Measurements from ENCODE around the gene KCNMA1. TPM values are rescaled to one million over a fixed set of nuclear protein-coding genes. Genes with fewer than 3 reads are reported as not detected.

The KCNMA1 gene
- total RNA-seq, 1 donor from 2014 or later: 30.1 TPM

- H3K9me3 Mint-ChIP-seq: no peaks in the 10 kb centered on the region
- peaks cover 5% of the 10 kb centered on the region for H3K4me1 Mint-ChIP-seq (ENCODE audit: unreplicated experiment)
- H3K27me3 Mint-ChIP-seq: no peaks in the 10 kb centered on the region
- no peak overlapping the region for H3K4me3 Mint-ChIP-seq
- DNase-seq (ENCODE audit: extremely low spot score, unreplicated experiment): no peak
- TF ChIP-seq CTCF (conservative IDR thresholded peaks at IDR 0.05): no peak
- H3K27ac Mint-ChIP-seq: no peak overlapping the region
- H3K36me3 Mint-ChIP-seq: no peaks in the 10 kb centered on the region
Measured at GRCh38 chr10:77433546-77433945, 204.1 kb downstream of the KCNMA1 start.

GRCh38 chr10:77431980-77432797, 205.4 kb downstream of the KCNMA1 start:
- Mint-ChIP-seq H3K36me3 (no peaks in the 10 kb centered on the region), H3K4me3 (no peak overlapping the region), H3K4me1 (ENCODE audit: unreplicated experiment) (peaks cover 4% of the 10 kb centered on the region), H3K27me3 (no peaks in the 10 kb centered on the region), H3K27ac (no peak overlapping the region), H3K9me3 (no peaks in the 10 kb centered on the region)
- no peak for TF ChIP-seq CTCF (conservative IDR thresholded peaks at IDR 0.05)
- no peak for DNase-seq (ENCODE audit: extremely low spot score, unreplicated experiment)

GRCh38 chr10:77431209-77431611, 206.4 kb downstream of the KCNMA1 start:
- Mint-ChIP-seq H3K27me3 (no peaks in the 10 kb centered on the region), H3K27ac (no peak overlapping the region), H3K4me3 (no peak overlapping the region), H3K36me3 (no peaks in the 10 kb centered on the region), H3K9me3 (no peaks in the 10 kb centered on the region), H3K4me1 (ENCODE audit: unreplicated experiment) (no peaks in the 10 kb centered on the region)
- no peak for TF ChIP-seq CTCF (conservative IDR thresholded peaks at IDR 0.05)
- DNase-seq (ENCODE audit: extremely low spot score, unreplicated experiment): no peak

- TF ChIP-seq CTCF (conservative IDR thresholded peaks at IDR 0.05): no peak
- DNase-seq (ENCODE audit: extremely low spot score, unreplicated experiment): no peak
- H3K27me3 Mint-ChIP-seq: no peaks in the 10 kb centered on the region
Measured at GRCh38 chr10:77430530-77430929, 207.1 kb downstream of the KCNMA1 start.

GRCh38 chr10:77428691-77429395, 208.8 kb downstream of the KCNMA1 start:
- Mint-ChIP-seq H3K9me3 (no peaks in the 10 kb centered on the region), H3K4me1 (ENCODE audit: unreplicated experiment) (no peaks in the 10 kb centered on the region), H3K27me3 (no peaks in the 10 kb centered on the region), H3K36me3 (no peaks in the 10 kb centered on the region), H3K27ac (no peak overlapping the region), H3K4me3 (no peak overlapping the region)
- TF ChIP-seq CTCF (conservative IDR thresholded peaks at IDR 0.05): peak; percentile 73
- no peak for DNase-seq (ENCODE audit: extremely low spot score, unreplicated experiment)

More at GRCh38 chr10:77430530-77430929, 207.1 kb downstream of the KCNMA1 start:
- no peak overlapping the region for H3K27ac Mint-ChIP-seq
- no peaks in the 10 kb centered on the region for H3K4me1 Mint-ChIP-seq (ENCODE audit: unreplicated experiment)
- no peak overlapping the region for H3K4me3 Mint-ChIP-seq
- H3K9me3 Mint-ChIP-seq: no peaks in the 10 kb centered on the region
- no peaks in the 10 kb centered on the region for H3K36me3 Mint-ChIP-seq
